Body of pancreas (tissue), 4 donors: ENCODE data around the gene PLXNB2. TPM values are rescaled to one million over a fixed set of nuclear protein-coding genes. Genes with fewer than 3 reads are reported as not detected.
"Not testable (repeated sequence)": the region's sequence is repeated elsewhere in the genome, so short reads cannot be mapped to it uniquely, and the experiment has no call there.

Experiments used
- ATAC-seq: fragments of 150-250 bp; one replicate; pipeline ENCODE4 v1.9.1; 2016
- DNase-seq, 4 donors: peaks; one replicate each; pipeline ENCODE4 v3.0.0-alpha.2; 2019
- H3K27ac ChIP-seq, 4 donors: fragments of 200-600 bp; sonication (generic); 1 replicate in 3 of 4; 2 replicates in 1 of 4; pipeline versions ENCODE4 v1.5.1 to v1.6.1; 2016 to 2019; ENCODE audit warnings: mild to moderate bottlenecking in 1 of 4, mixed read lengths in 1 of 4, moderate library complexity in 1 of 4
- H3K27me3 ChIP-seq, 2 donors: fragments of 200-600 bp; sonication (generic); one replicate each; pipeline ENCODE4 v1.6.0; 2016; ENCODE audit warnings: mild to moderate bottlenecking in 1 of 2
- H3K36me3 ChIP-seq, 2 donors: fragments of 200-600 bp; sonication (generic); replicated peaks in 1 of 2; 2 replicates each; pipeline ENCODE4 v1.5.1; 2016; ENCODE audit warnings: low read depth in 2 of 2; ENCODE audit not compliant: insufficient read depth in 1 of 2
- H3K4me1 ChIP-seq: fragments of 200-600 bp; sonication (generic); one replicate; pipeline ENCODE4 v1.6.0; 2016
- H3K4me3 ChIP-seq, 2 donors: fragments of 200-600 bp; sonication (generic); 1 replicate in 1 of 2; 2 replicates in 1 of 2; pipeline ENCODE4 v1.5.1; 2016 to 2019
- H3K9me3 ChIP-seq, 3 donors: fragments of 200-600 bp; sonication (generic); 1 replicate in 2 of 3; 2 replicates in 1 of 3; pipeline ENCODE4 v1.5.1; 2016
- POLR2A ChIP-seq, 3 donors: fragments of 450-650 bp; IDR thresholded peaks; one replicate each; pipeline ENCODE4 v1.6.1; 2016; ENCODE audit warnings: antibody characterized with exemption in 3 of 3, mild to moderate bottlenecking in 2 of 3
- whole genome bisulfite sequencing, 2 donors: methylation state at CpG; one replicate each; pipeline ENCODE4 v1.1.5; 2017; 5-methylcytosine and 5-hydroxymethylcytosine counted together
- intact Hi-C: fragments of 100-400 bp; cut with DNase I; formaldehyde crosslinking; loops from one replicate; pipeline ENCODE4 v1.15.1; 2023
- total RNA-seq, 2 donors: library from RNA; depleted of rRNA; stranded (reverse); fragments of >200 nt; gene quantifications; one replicate each; pipeline ENCODE4 v1.1.0, GENCODE V29; 2016
- TF ChIP-seq, protein P1 (sequence below), 7 experiments: fragments of 450-650 bp in 4 of 7; fragments of 200-600 bp in 3 of 7; sonication (generic) in 3 of 7; IDR thresholded peaks; one replicate each; pipeline ENCODE4 v1.5.1; 2016 to 2019; ENCODE audit warnings: antibody characterized with exemption in 7 of 7

Gene PLXNB2
- total RNA-seq, 2 donors from 2014 or later, result 113 to 140 TPM

- Histone ChIP-seq H3K4me1 (peaks cover 21% of the 10 kb centered on the region), H3K27ac (peak overlapping the region in 3 of 4 donors; percentile 3 to 94 (median 92)), H3K36me3 (no peaks in the 10 kb centered on the region), H3K4me3 (peak overlapping the region in 1 of 2 donors; percentile 69), H3K9me3 (no peaks in the 10 kb centered on the region), H3K27me3 (no peaks in the 10 kb centered on the region)
- TF ChIP-seq POLR2A (IDR thresholded peaks at IDR 0.05), result no peak
- TF ChIP-seq, protein P1, sequence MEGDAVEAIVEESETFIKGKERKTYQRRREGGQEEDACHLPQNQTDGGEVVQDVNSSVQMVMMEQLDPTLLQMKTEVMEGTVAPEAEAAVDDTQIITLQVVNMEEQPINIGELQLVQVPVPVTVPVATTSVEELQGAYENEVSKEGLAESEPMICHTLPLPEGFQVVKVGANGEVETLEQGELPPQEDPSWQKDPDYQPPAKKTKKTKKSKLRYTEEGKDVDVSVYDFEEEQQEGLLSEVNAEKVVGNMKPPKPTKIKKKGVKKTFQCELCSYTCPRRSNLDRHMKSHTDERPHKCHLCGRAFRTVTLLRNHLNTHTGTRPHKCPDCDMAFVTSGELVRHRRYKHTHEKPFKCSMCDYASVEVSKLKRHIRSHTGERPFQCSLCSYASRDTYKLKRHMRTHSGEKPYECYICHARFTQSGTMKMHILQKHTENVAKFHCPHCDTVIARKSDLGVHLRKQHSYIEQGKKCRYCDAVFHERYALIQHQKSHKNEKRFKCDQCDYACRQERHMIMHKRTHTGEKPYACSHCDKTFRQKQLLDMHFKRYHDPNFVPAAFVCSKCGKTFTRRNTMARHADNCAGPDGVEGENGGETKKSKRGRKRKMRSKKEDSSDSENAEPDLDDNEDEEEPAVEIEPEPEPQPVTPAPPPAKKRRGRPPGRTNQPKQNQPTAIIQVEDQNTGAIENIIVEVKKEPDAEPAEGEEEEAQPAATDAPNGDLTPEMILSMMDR (IDR thresholded peaks at IDR 0.05), result no peak
- no peak for ATAC-seq
- 18 to 43% methylated on average over 15 to 41 of the region's 56 CpGs for WGBS, 2 donors
- intact Hi-C loops, result no loop called here
- DNase-seq, result no peak
Observed at GRCh38 chr22:50326225-50326955, 18.9 kb upstream of the PLXNB2 start.

DNA sequence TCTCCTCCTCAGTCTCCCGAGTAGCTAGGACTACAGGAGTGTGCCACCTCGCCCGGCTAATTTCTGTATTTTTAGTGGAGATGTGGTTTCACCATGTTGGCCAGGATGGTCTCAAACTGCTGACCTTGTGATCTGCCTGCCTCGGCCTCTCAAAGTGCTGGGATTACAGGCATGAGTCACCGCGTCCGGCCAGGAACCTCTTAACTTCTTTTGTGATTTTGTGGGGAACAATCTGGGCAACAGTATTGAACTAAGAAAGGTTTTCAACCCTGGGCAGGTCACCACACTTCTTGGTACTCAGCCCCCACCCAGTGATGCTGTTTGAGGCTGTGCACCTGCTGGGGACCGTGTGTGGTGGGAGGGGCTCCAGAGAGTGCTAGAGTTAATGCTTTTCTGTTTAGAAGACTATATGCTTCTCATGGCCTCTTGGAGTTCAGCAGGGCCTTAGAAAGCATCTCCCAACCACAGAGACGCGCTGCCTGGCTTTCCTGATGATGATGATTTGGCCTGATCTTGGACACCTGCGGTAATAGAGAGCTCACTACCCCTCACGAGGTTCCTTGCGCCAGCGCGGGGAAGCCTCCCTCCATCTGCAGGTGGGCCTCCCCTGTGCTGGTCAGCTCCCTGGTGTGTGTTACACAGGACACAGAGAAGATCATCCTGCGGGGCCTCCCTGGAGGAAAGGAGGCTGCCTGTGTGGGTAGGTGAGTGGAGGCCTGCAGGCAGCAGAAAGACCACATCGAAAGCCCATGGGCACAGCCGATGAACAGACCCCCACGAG, 18.2 kb upstream of the PLXNB2 start:
- H3K4me3 ChIP-seq, result no peak overlapping the region

GRCh38 chr22:50323900-50324299, 16.5 kb upstream of the PLXNB2 start:
- Histone ChIP-seq H3K27ac (no peak overlapping the region), H3K27me3 (no peaks in the 10 kb centered on the region), H3K4me3 (no peak overlapping the region), H3K4me1 (peaks cover 15% of the 10 kb centered on the region), H3K36me3 (no peaks in the 10 kb centered on the region), H3K9me3 (no peaks in the 10 kb centered on the region)
- DNase-seq, result no peak
- intact Hi-C loops, result no loop called here
- TF ChIP-seq POLR2A (IDR thresholded peaks at IDR 0.05), result no peak
- TF ChIP-seq, protein P1 (IDR thresholded peaks at IDR 0.05), result no peak
- whole genome bisulfite sequencing, 2 donors, result 80 to 92% methylated on average over 3 to 5 of the region's 5 CpGs
- ATAC-seq, result no peak

More for the DNA sequence above, 18.2 kb upstream of the PLXNB2 start:
- no peak overlapping the region for H3K27ac ChIP-seq
- H3K4me1 ChIP-seq, result peaks cover 16% of the 10 kb centered on the region
- intact Hi-C loops, result no loop called here
- TF ChIP-seq, protein P1 (IDR thresholded peaks at IDR 0.05), result no peak
- no peak for TF ChIP-seq POLR2A (IDR thresholded peaks at IDR 0.05)
- no peaks in the 10 kb centered on the region for H3K36me3 ChIP-seq
- ATAC-seq (no peak), DNase-seq (no peak)
- whole genome bisulfite sequencing, 2 donors, result 73 to 75% methylated on average over 10 to 19 of the region's 19 CpGs
- no peaks in the 10 kb centered on the region for H3K27me3 ChIP-seq
- H3K9me3 ChIP-seq, result no peaks in the 10 kb centered on the region

GRCh38 chr22:50322382-50323104, 15.1 kb upstream of the PLXNB2 start:
- ATAC-seq, DNase-seq, H3K9me3 ChIP-seq, H3K27ac ChIP-seq, H3K36me3 ChIP-seq, H3K4me1 ChIP-seq, H3K27me3 ChIP-seq, H3K4me3 ChIP-seq, intact Hi-C loops: not testable (repeated sequence)
- WGBS, 2 donors, result 78% methylated on average over 8 to 10 of the region's 10 CpGs
